Measurements from ENCODE around the gene RBM47.

RBM47 gene

GRCh38 chr4:40607221-40607620, 22.4 kb downstream of the RBM47 start:
- H3K79me2 ChIP-seq (ENCODE audit: low read length): no peaks in the 10 kb centered on the region
- no peak overlapping the region for H3K4me2 ChIP-seq (ENCODE audit: low read length)

GRCh38 chr4:40606239-40606767, 23.4 kb downstream of the RBM47 start:
- no peak overlapping the region for H2AFZ ChIP-seq (ENCODE audit: low read depth, low read length)
- no peaks in the 10 kb centered on the region for H3K79me2 ChIP-seq (ENCODE audit: low read length)
- no peak overlapping the region for H3K4me3 ChIP-seq (ENCODE audit: low read length)
- no peaks in the 10 kb centered on the region for H3K36me3 ChIP-seq (replicated peaks; ENCODE audit: low read depth, low read length)
- TF ChIP-seq CTCF (IDR thresholded peaks at IDR 0.05; ENCODE audit: low read depth, low read length): no peak
- TF ChIP-seq EZH2phosphoT487 (IDR thresholded peaks at IDR 0.05; ENCODE audit: low read depth): no peak
- H3K27me3 ChIP-seq (ENCODE audit: low read depth, low read length): no peaks in the 10 kb centered on the region
- no peaks in the 10 kb centered on the region for H4K20me1 ChIP-seq (ENCODE audit: insufficient read depth, low read length)
- no peak overlapping the region for H3K27ac ChIP-seq (ENCODE audit: low read length)
- no peak overlapping the region for H3K9ac ChIP-seq (ENCODE audit: low read length)
- H3K4me1 ChIP-seq (ENCODE audit: low read length): no peaks in the 10 kb centered on the region
- H3K9me3 ChIP-seq (ENCODE audit: insufficient read depth, low read length): no peaks in the 10 kb centered on the region
- no peak overlapping the region for H3K4me2 ChIP-seq (ENCODE audit: low read length)

More at GRCh38 chr4:40607221-40607620, 22.4 kb downstream of the RBM47 start:
- H4K20me1 ChIP-seq (ENCODE audit: insufficient read depth, low read length): no peaks in the 10 kb centered on the region
- H3K9me3 ChIP-seq (ENCODE audit: insufficient read depth, low read length): no peaks in the 10 kb centered on the region
- no peaks in the 10 kb centered on the region for H3K36me3 ChIP-seq (replicated peaks; ENCODE audit: low read depth, low read length)
- H3K27ac ChIP-seq (ENCODE audit: low read length): no peak overlapping the region
- TF ChIP-seq EZH2phosphoT487 (IDR thresholded peaks at IDR 0.05; ENCODE audit: low read depth) (no peak), CTCF (IDR thresholded peaks at IDR 0.05; ENCODE audit: low read depth, low read length) (no peak)
- H3K9ac ChIP-seq (ENCODE audit: low read length): no peak overlapping the region
- no peak overlapping the region for H3K4me3 ChIP-seq (ENCODE audit: low read length)
- no peaks in the 10 kb centered on the region for H3K4me1 ChIP-seq (ENCODE audit: low read length)
- no peak overlapping the region for H2AFZ ChIP-seq (ENCODE audit: low read depth, low read length)
- H3K27me3 ChIP-seq (ENCODE audit: low read depth, low read length): no peaks in the 10 kb centered on the region

GRCh38 chr4:40603281-40603680, 26.4 kb downstream of the RBM47 start:
- TF ChIP-seq EZH2phosphoT487 (IDR thresholded peaks at IDR 0.05; ENCODE audit: low read depth) (no peak), CTCF (IDR thresholded peaks at IDR 0.05; ENCODE audit: low read depth, low read length) (no peak)
- no peaks in the 10 kb centered on the region for H3K27me3 ChIP-seq (ENCODE audit: low read depth, low read length)
- no peak overlapping the region for H3K27ac ChIP-seq (ENCODE audit: low read length)
- H3K79me2 ChIP-seq (ENCODE audit: low read length): no peaks in the 10 kb centered on the region
- no peak overlapping the region for H3K9ac ChIP-seq (ENCODE audit: low read length)
- H3K36me3 ChIP-seq (replicated peaks; ENCODE audit: low read depth, low read length): no peaks in the 10 kb centered on the region
- H3K4me1 ChIP-seq (ENCODE audit: low read length): no peaks in the 10 kb centered on the region
- H3K9me3 ChIP-seq (ENCODE audit: insufficient read depth, low read length): no peaks in the 10 kb centered on the region
- no peak overlapping the region for H3K4me3 ChIP-seq (ENCODE audit: low read length)
- H4K20me1 ChIP-seq (ENCODE audit: insufficient read depth, low read length): no peaks in the 10 kb centered on the region
- H3K4me2 ChIP-seq (ENCODE audit: low read length): no peak overlapping the region
- no peak overlapping the region for H2AFZ ChIP-seq (ENCODE audit: low read depth, low read length)

- no peaks in the 10 kb centered on the region for H4K20me1 ChIP-seq (ENCODE audit: insufficient read depth, low read length)
- H3K27me3 ChIP-seq (ENCODE audit: low read depth, low read length): no peaks in the 10 kb centered on the region
- no peaks in the 10 kb centered on the region for H3K79me2 ChIP-seq (ENCODE audit: low read length)
- no peak overlapping the region for H3K4me3 ChIP-seq (ENCODE audit: low read length)
- no peaks in the 10 kb centered on the region for H3K36me3 ChIP-seq (replicated peaks; ENCODE audit: low read depth, low read length)
- no peaks in the 10 kb centered on the region for H3K9me3 ChIP-seq (ENCODE audit: insufficient read depth, low read length)
- H2AFZ ChIP-seq (ENCODE audit: low read depth, low read length): no peak overlapping the region
- H3K27ac ChIP-seq (ENCODE audit: low read length): no peak overlapping the region
- no peak overlapping the region for H3K9ac ChIP-seq (ENCODE audit: low read length)
- TF ChIP-seq EZH2phosphoT487 (IDR thresholded peaks at IDR 0.05; ENCODE audit: low read depth) (no peak), CTCF (IDR thresholded peaks at IDR 0.05; ENCODE audit: low read depth, low read length) (no peak)
- H3K4me2 ChIP-seq (ENCODE audit: low read length): no peak overlapping the region
- H3K4me1 ChIP-seq (ENCODE audit: low read length): no peaks in the 10 kb centered on the region
Observed at GRCh38 chr4:40601641-40602040, 28.0 kb downstream of the RBM47 start.
